ENCODE measurements around the gene ATP5F1D.

- TF ChIP-seq MAX (IDR thresholded peaks at IDR 0.05; ENCODE audit: low read depth, low read length) (no peak), CTCF (IDR thresholded peaks at IDR 0.05; ENCODE audit: low read depth, low read length) (no peak)
Measured at GRCh38 chr19:1270854-1271527, 29.4 kb downstream of the ATP5F1D start.

Measured in NB4 (cell line).